Activated CD4-positive, CD25-positive, alpha-beta regulatory T cell treated with anti-CD3 and anti-CD28 coated beads, Interleukin-2, amount 50 U/mL, for 24 hours (primary cell): ENCODE measurements around the gene IGFLR1.
"Not testable (repeated sequence)": the region's sequence is repeated elsewhere in the genome, so short reads cannot be mapped to it uniquely, and the experiment has no call there.

Source experiments
- ATAC-seq, 2 donors: fragments of 150-1000 bp; cut with Tn5 transposase; one replicate each; pipeline ENCODE4 v1.10.0; 2021; ENCODE audit warnings: mild to moderate bottlenecking in 1 of 2, moderate library complexity in 1 of 2

The IGFLR1 gene

DNA sequence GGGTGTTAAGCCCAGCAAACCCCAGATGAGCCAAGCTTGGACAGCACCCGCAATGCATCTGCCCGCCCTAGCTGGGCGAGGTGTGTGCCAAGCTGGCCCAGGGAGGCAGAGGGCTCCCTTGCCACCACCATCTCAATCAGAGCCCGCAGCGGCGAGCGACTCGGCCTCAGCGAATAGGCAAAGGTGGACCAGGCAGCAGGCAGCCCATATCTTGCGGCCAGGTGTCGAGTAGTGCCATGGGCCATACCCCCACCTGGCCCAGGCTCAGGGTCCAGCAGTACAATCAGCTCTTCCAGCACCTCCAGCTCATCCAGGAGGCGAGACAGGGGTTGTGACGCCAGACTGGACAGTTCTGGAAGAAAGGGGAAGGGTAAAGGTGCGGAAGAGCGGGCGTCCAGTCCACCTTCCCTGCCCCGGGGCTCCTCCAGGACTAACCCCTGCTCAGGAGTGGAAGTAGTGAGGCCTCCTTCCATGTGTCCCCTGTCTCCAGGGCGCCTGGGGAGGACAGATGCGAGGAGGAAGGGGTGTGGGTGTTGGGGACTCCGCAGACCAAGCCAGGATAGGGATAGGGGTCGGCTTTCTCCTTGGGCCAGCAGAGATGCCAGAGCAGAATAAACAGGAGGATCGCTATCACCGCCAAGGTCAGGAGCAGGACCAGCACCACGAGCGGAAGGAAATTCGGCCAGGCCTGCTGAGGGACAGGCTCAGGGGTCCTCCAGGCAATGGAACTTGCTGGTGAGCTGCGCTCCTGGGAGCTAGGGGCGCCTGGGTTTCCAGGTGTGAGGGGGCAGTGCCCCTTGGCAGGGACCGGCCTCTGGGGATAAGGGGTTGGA, 2.8 kb downstream of the IGFLR1 start:
- ATAC-seq, result no peak

DNA sequence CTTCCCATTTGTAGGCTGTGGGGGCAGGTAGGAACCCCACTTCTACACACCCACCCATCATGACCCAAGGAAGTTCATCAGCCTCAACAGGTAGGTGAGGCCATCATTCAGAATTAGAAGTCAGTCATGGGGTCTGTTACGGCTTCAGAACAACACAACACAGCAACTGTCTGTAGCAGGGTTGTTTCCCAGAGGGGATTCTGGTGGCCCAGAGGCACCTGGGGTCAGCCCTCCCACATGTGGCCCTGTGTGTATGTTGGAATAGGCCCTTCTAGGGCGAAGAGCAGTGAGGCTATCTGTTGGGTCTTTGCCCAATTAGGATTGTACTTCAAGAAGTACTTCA, 3.4 kb downstream of the IGFLR1 start:
- ATAC-seq, result no peak

DNA sequence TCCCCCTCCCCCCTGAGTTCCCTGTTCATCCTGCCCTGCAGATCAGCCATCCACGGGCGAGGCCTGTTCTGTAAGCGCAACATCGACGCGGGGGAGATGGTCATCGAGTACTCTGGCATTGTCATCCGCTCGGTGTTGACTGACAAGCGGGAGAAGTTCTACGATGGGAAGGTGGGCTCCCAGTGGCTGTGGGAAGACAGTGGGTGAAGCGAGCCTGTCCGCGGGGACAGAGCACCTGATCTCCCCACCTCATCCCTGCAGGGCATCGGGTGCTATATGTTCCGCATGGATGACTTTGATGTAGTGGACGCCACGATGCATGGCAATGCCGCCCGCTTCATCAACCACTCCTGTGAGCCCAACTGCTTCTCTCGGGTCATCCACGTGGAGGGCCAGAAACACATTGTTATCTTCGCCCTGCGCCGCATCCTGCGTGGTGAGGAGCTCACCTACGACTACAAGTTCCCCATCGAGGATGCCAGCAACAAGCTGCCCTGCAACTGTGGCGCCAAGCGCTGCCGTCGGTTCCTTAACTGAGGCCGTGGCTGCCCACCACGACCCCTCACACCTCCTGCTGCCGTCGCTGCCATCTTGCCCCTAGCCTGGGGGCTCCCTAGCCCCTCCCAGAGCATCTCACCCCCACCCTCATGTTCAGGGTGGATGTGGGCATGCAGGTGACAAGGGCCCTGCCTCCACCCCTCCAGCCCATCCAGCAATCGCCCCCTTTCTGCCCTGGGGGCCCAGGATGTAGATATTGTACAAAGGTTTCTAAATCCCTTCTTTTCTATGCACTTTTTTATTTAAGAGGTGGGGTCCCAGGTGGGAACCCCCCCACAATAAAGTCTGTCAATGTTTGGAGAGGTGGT, 4.0 kb downstream of the IGFLR1 start:
- no peak for ATAC-seq

DNA sequence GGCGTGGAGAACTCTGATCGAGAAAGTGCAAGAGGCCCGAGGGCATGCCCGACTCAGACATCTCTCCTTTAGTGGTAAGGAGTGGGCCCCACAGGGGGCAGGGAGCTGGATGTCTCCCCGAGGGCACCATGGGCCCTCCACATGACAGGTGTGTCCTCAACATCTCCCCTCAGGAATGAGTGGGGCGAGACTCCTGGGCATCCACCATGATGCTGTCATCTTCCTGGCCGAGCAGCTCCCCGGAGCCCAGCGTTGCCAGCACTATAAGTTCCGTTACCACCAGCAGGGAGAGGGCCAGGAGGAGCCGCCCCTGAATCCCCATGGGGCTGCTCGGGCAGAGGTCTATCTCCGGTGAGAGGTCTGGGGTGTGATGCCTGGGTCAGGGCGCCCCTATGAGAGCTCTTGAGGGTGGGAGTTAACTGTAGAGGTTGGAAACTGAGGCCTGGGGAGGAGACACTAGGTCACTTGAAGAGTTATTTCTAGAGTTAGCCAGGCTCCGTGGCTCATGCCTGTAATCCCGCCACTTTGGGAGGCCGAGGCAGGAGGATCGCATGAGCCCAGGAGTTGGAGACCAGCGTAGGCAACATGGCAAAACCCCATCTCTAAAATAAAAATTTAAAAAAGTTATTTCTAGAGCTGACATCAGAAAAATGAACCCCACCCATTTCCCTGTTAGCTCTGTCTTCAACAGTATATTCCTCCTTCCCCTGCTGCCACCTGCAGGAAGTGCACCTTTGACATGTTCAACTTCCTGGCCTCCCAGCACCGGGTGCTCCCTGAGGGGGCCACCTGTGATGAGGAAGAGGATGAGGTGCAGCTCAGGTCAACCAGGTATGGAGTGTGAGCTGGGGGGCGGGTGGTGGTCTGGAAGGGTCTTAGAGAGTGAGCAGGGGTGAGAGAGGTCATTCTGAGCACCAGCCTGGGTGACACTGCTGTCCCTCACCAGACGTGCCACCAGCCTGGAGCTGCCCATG, 5.1 kb downstream of the IGFLR1 start:
- ATAC-seq, result no peak

DNA sequence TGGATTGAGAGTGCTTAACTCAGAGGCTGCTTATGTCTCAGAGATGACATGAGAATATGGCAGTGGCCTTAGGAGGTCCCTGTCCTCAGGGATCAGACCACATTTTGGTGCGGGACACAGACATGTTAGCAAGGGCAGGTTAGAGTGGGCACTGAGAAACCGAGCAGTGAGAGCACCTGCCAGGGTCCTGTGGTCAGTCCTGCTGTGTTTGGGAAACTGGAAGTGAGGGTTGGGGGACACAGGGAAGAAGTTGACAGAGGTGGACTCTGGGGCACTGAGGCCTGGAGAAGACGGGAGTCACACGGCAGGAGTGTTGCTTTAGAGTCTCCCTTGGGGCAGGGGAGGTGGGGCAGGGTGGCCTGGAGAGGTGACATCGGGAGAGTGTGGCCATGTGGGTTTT, 7.4 kb downstream of the IGFLR1 start:
- no peak for ATAC-seq

- ATAC-seq, result no peak
Measured at GRCh38 chr19:35734273-35734672, 8.0 kb downstream of the IGFLR1 start.

DNA sequence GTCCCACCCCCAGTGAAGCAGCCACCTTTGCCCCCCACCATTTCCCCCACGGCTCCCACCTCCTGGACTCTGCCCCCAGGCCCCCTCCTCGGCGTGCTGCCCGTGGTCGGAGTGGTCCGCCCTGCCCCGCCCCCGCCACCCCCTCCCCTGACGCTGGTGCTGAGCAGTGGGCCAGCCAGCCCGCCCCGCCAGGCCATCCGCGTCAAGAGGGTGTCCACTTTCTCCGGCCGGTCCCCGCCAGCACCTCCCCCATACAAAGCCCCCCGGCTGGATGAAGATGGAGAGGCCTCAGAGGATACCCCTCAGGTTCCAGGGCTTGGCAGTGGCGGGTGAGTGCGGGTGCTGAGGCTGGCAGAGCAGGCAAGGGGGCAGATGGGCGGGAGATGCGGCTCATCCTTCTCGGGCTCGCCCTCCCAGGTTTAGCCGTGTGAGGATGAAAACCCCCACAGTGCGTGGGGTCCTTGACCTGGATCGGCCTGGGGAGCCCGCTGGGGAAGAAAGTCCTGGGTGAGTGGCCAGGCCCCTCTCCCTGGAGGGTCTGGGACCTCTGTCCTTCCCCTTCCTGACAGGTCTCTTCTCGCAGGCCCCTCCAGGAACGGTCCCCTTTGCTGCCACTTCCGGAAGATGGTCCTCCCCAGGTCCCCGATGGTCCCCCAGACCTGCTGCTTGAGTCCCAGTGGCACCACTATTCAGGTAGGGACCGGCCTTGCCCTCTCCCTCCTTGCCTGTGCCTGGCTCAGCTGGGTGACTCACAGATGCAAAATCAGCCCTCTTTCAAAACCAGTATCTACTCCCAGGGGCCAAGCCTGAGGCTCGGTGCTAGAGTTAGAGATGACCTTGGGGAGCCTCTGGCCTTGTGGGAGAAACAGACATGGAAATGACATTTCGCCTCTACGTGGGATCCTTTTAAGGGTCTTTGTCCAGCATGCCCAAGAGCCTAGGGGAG, 8.8 kb downstream of the IGFLR1 start:
- ATAC-seq, result no peak

- ATAC-seq, result no peak
Measured at GRCh38 chr19:35732540-35733179, 9.6 kb downstream of the IGFLR1 start.

- no peak for ATAC-seq
Measured at GRCh38 chr19:35731779-35732405, 10.4 kb downstream of the IGFLR1 start.

- no peak for ATAC-seq
Measured at GRCh38 chr19:35731353-35731752, 10.9 kb downstream of the IGFLR1 start.

GRCh38 chr19:35730326-35730725, 11.9 kb downstream of the IGFLR1 start:
- no peak for ATAC-seq

GRCh38 chr19:35729763-35730162, 12.5 kb downstream of the IGFLR1 start:
- no peak for ATAC-seq

- no peak for ATAC-seq
Measured at GRCh38 chr19:35729021-35729420, 13.2 kb downstream of the IGFLR1 start.

- no peak for ATAC-seq
Measured at GRCh38 chr19:35727956-35728706, 14.1 kb downstream of the IGFLR1 start.

- ATAC-seq, result no peak
Measured at GRCh38 chr19:35727053-35727955, 14.9 kb downstream of the IGFLR1 start.

GRCh38 chr19:35725216-35725861, 16.9 kb downstream of the IGFLR1 start:
- no peak for ATAC-seq

DNA sequence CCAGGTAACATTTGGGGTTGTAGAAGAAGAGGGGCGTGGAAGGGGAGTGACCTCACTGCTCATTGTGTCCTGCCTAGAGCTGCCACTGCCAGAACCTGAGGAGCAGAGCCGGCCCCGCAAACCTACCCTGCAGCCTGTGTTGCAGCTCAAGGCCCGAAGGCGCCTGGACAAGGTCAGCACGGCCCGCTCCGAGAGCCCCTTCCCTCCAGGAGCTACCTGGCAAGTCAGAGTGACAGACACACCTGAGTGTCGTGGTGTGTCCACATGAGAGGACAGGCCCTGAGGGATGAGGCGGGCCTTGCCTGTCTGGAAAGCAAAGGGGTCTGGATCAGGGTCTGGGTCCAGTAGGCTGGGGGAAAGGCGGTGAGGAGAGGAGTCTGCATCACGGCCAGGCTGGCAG, 17.7 kb downstream of the IGFLR1 start:
- ATAC-seq, result no peak

GRCh38 chr19:35724132-35724531, 18.1 kb downstream of the IGFLR1 start:
- ATAC-seq, result not testable (repeated sequence)
